Prostate gland (tissue), 2 donors: ENCODE data around the gene CDC42BPA.
"Not testable (repeated sequence)": the region's sequence is repeated elsewhere in the genome, so short reads cannot be mapped to it uniquely, and the experiment has no call there.

Experiments
- POLR2A ChIP-seq: fragments of 450-650 bp; IDR thresholded peaks from one replicate; pipeline ENCODE4 v1.6.1; 2016; ENCODE audit warnings: antibody characterized with exemption, mild to moderate bottlenecking
- POLR2AphosphoS5 ChIP-seq: sonication (generic); formaldehyde crosslinking; IDR thresholded peaks from one replicate; pipeline ENCODE4 v1.6.1; 2017; ENCODE audit warnings: antibody characterized with exemption
- TF ChIP-seq, protein P1 (sequence below), 4 experiments: fragments of 200-600 bp in 2 of 4; fragments of 450-650 bp in 2 of 4; sonication (generic) in 2 of 4; IDR thresholded peaks; 1 replicate in 3 of 4; 2 replicates in 1 of 4; pipeline ENCODE4 v1.5.1; 2016 to 2019; ENCODE audit warnings: antibody characterized with exemption in 4 of 4, mild to moderate bottlenecking in 2 of 4, moderate library complexity in 2 of 4

DNA sequence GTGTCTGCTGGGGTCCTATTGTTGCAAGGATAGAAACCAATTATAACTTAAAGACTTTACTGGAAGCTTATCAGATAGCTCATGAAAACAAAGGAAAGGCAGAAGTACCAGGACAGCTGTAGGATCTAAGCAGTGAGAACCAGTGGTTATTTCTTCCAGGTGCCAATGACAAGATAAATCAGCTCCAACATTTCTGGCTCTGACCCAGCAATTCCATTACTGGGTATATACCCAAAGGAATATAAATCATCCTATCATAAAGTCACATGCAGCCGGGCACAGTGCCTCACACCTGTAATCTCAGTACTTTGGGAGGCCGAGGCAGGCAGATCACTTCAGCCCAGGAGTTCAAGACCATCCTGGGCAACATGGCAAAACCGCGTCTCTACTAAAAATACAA, 17.8 kb upstream of the CDC42BPA start:
- TF ChIP-seq POLR2A, POLR2AphosphoS5: not testable (repeated sequence)
- TF ChIP-seq, protein P1, sequence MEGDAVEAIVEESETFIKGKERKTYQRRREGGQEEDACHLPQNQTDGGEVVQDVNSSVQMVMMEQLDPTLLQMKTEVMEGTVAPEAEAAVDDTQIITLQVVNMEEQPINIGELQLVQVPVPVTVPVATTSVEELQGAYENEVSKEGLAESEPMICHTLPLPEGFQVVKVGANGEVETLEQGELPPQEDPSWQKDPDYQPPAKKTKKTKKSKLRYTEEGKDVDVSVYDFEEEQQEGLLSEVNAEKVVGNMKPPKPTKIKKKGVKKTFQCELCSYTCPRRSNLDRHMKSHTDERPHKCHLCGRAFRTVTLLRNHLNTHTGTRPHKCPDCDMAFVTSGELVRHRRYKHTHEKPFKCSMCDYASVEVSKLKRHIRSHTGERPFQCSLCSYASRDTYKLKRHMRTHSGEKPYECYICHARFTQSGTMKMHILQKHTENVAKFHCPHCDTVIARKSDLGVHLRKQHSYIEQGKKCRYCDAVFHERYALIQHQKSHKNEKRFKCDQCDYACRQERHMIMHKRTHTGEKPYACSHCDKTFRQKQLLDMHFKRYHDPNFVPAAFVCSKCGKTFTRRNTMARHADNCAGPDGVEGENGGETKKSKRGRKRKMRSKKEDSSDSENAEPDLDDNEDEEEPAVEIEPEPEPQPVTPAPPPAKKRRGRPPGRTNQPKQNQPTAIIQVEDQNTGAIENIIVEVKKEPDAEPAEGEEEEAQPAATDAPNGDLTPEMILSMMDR (IDR thresholded peaks at IDR 0.05) = not testable (repeated sequence)
